WTC11 (cell line): ENCODE measurements around the gene RSPH4A. TPM values are rescaled to one million over a fixed set of nuclear protein-coding genes. Genes with fewer than 3 reads are reported as not detected.

Experiments used
- ATAC-seq: fragments of 200-7000 bp; cut with Tn5 transposase; 2 replicates; pipeline ENCODE4 v1.10.0; 2021; ENCODE audit warnings: mild to moderate bottlenecking, moderate library complexity
- CTCF ChIA-PET: fragments of 300-600 bp; sonication (Branson Sonifier 250); formaldehyde crosslinking; loops from one replicate; lab custom pipeline; 2021; ENCODE audit warnings: antibody characterized with exemption; lab: Charles Lee
- POLR2A ChIA-PET: fragments of 350-600 bp; sonication (Branson Sonifier 250); formaldehyde crosslinking; loops from one replicate; lab custom pipeline; 2021; ENCODE audit warnings: antibody characterized with exemption; lab: Charles Lee
- DNase-seq: peaks from one replicate; pipeline ENCODE4 v3.0.0; 2021; ENCODE audit warnings: low spot score
- H3K27ac Mint-ChIP-seq: 2 replicates; pipeline ENCODE4 v1.8.0; 2021; ENCODE audit warnings: mixed read lengths
- H3K27me3 Mint-ChIP-seq: 2 replicates; pipeline ENCODE4 v1.8.0; 2021; ENCODE audit warnings: low read depth, mild to moderate bottlenecking, moderate library complexity, mixed read lengths
- H3K36me3 Mint-ChIP-seq: 2 replicates; pipeline ENCODE4 v1.8.0; 2021; ENCODE audit warnings: mixed read lengths
- H3K4me1 Mint-ChIP-seq: 2 replicates; pipeline ENCODE4 v1.8.0; 2022; ENCODE audit warnings: mixed read lengths
- H3K4me3 Mint-ChIP-seq: 2 replicates; pipeline ENCODE4 v1.8.0; 2021; ENCODE audit warnings: mild to moderate bottlenecking, moderate library complexity, mixed read lengths
- H3K9me3 Mint-ChIP-seq: 2 replicates; pipeline ENCODE4 v1.8.0; 2021; ENCODE audit warnings: mixed read lengths
- AFF4 ChIP-seq: sonication (generic); formaldehyde crosslinking; IDR thresholded peaks from 2 replicates; pipeline ENCODE4 v1.8.1; 2023; ENCODE audit warnings: mild to moderate bottlenecking, missing genetic modification reagents, borderline replicate concordance
- AR ChIP-seq: fragments of 250-450 bp; sonication (Bioruptor Pico); IDR thresholded peaks from 2 replicates; pipeline ENCODE4 v1.9.0; 2021; ENCODE audit warnings: mild to moderate bottlenecking
- CREM ChIP-seq: sonication (generic); formaldehyde crosslinking; IDR thresholded peaks from 2 replicates; pipeline ENCODE4 v1.8.1; 2022; ENCODE audit warnings: mild to moderate bottlenecking, missing genetic modification reagents, moderate library complexity
- ETV6 ChIP-seq: sonication (generic); formaldehyde crosslinking; IDR thresholded peaks from 2 replicates; pipeline ENCODE4 v1.8.1; 2022; ENCODE audit warnings: mild to moderate bottlenecking, missing genetic modification reagents
- FOXP1 ChIP-seq: sonication (generic); formaldehyde crosslinking; IDR thresholded peaks from 2 replicates; pipeline ENCODE4 v1.8.0; 2022; ENCODE audit warnings: missing genetic modification reagents, mild to moderate bottlenecking, moderate library complexity, borderline replicate concordance
- GRHL2 ChIP-seq: fragments of 250-450 bp; sonication (Bioruptor Pico); IDR thresholded peaks from 2 replicates; pipeline ENCODE4 v1.8.0; 2022; ENCODE audit warnings: mild to moderate bottlenecking, moderate library complexity; ENCODE audit not compliant: insufficient replicate concordance, severe bottlenecking
- PREB ChIP-seq: sonication (generic); formaldehyde crosslinking; IDR thresholded peaks from 2 replicates; pipeline ENCODE4 v1.8.1; 2022; ENCODE audit warnings: mild to moderate bottlenecking, missing genetic modification reagents, moderate library complexity, borderline replicate concordance
- SMAD4 ChIP-seq: sonication (generic); formaldehyde crosslinking; IDR thresholded peaks from 2 replicates; pipeline ENCODE4 v1.8.0; 2022; ENCODE audit warnings: mild to moderate bottlenecking, missing genetic modification reagents
- STAT6 ChIP-seq: sonication (generic); formaldehyde crosslinking; conservative IDR thresholded peaks from 2 replicates; pipeline ENCODE4 v1.8.1; 2023; ENCODE audit warnings: mild to moderate bottlenecking, low read depth, missing genetic modification reagents, moderate library complexity
- ZBTB43 ChIP-seq: sonication (generic); formaldehyde crosslinking; IDR thresholded peaks from 2 replicates; pipeline ENCODE4 v1.8.1; 2023; ENCODE audit warnings: mild to moderate bottlenecking, missing genetic modification reagents
- ZMAT4 ChIP-seq: fragments of 250-450 bp; sonication (Bioruptor Pico); IDR thresholded peaks from 2 replicates; pipeline ENCODE4 v1.9.0; 2021; ENCODE audit warnings: mild to moderate bottlenecking
- ZNF263 ChIP-seq: sonication (generic); formaldehyde crosslinking; IDR thresholded peaks from 2 replicates; pipeline ENCODE4 v1.8.1; 2022; ENCODE audit warnings: low read depth, mild to moderate bottlenecking, moderate library complexity, missing genetic modification reagents
- ZNF425 ChIP-seq: fragments of 250-450 bp; sonication (Bioruptor Pico); conservative IDR thresholded peaks from 2 replicates; pipeline ENCODE4 v1.9.0; 2021; ENCODE audit warnings: mild to moderate bottlenecking
- ZSCAN18 ChIP-seq: fragments of 250-450 bp; sonication (Bioruptor Pico); IDR thresholded peaks from 2 replicates; pipeline ENCODE4 v2.1.2; 2022; ENCODE audit warnings: mild to moderate bottlenecking, moderate library complexity
- total RNA-seq: library from RNA; stranded (reverse); gene quantifications from 3 replicates; pipeline ENCODE4 v1.2.3, GENCODE V29; 2021

Gene RSPH4A
- total RNA-seq, 1 experiment from 2014 or later: 0.57 TPM

- no peak for TF ChIP-seq SMAD4 (CRISPR knock-in tag)
- no peak for TF ChIP-seq ZNF263 (CRISPR knock-in tag)
These were observed 41.1 kb upstream of the RSPH4A start (continued) for GRCh38 chr6:116575227-116575626.

- H3K36me3 Mint-ChIP-seq: no peaks in the 10 kb centered on the region
These were observed 38.8 kb upstream of the RSPH4A start for GRCh38 chr6:116577486-116577885.

More at GRCh38 chr6:116577486-116577885, 38.8 kb upstream of the RSPH4A start:
- Mint-ChIP-seq H3K27me3 (no peaks in the 10 kb centered on the region), H3K4me1 (peaks cover 5% of the 10 kb centered on the region), H3K9me3 (no peaks in the 10 kb centered on the region), H3K4me3 (no peak overlapping the region), H3K27ac (peak overlapping the region; percentile 19; the same call in 1 of the 2 replicates)
- CTCF ChIA-PET: no interaction called here
- POLR2A ChIA-PET: no interaction called here
- ATAC-seq (no peak), DNase-seq (no peak)
- TF ChIP-seq ZNF425 (CRISPR knock-in tag): no peak
- TF ChIP-seq AFF4 (CRISPR knock-in tag): no peak
- TF ChIP-seq AR: no peak
- TF ChIP-seq GRHL2 (CRISPR knock-in tag): no peak
- no peak for TF ChIP-seq PREB (CRISPR knock-in tag)
- TF ChIP-seq CREM (CRISPR knock-in tag): no peak
- TF ChIP-seq ZSCAN18 (CRISPR knock-in tag): no peak
- TF ChIP-seq FOXP1 (CRISPR knock-in tag): no peak
- TF ChIP-seq ZBTB43: no peak
- no peak for TF ChIP-seq ZMAT4
- no peak for TF ChIP-seq ETV6
- TF ChIP-seq STAT6 (CRISPR knock-in tag): no peak
